ENCODE data around the gene ESRRA. TPM values are rescaled to one million over a fixed set of nuclear protein-coding genes. Genes with fewer than 3 reads are reported as not detected.

The ESRRA gene
- total and polyA plus RNA-seq, 2 of the 4 experiments (the other 2 are of a cell fraction) = 10.2 to 15.0 TPM

DNA sequence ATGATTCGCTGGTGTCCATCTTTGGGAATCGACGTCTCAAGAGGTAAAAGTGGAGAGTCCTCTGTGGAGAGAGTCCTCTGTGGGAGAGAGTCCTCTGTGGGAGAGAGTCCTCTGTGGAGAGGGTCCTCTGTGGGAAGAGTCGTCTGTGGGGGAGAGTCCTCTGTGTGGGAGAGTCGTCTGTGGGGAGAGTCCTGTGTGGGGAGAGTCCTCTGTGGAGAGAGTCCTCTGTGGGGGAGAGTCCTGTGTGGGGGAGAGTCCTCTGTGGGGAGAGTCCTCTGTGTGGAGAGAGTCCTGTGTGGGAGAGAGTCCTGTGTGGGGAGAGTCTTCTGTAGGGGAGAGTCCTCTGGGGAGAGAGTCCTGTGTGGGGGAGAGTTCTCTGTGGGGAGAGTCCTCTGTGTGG is 15.7 kb downstream of the ESRRA start:
- no TSS peak for BruUV-seq (replicated peaks)
- H3K27ac ChIP-seq (ENCODE audit: insufficient read depth, low read length) = no peak overlapping the region
- POLR2A ChIA-PET (ENCODE audit: unreplicated experiment) = no interaction called here
- peaks cover 14% of the 10 kb centered on the region for H3K9me1 ChIP-seq (ENCODE audit: insufficient read depth, low read length)
- dilution Hi-C loops (cut with HindIII; ENCODE audit: low sequenced_read_pairs, unreplicated experiment) = no loop called here
- no peak for TF ChIP-seq MAZ (IDR thresholded peaks at IDR 0.05; ENCODE audit: borderline replicate concordance, low read depth, low read length)
- no peak for TF ChIP-seq BHLHE40 (IDR thresholded peaks at IDR 0.05; ENCODE audit: low read depth, low read length)
- no peak for TF ChIP-seq RCOR1 (IDR thresholded peaks at IDR 0.05; ENCODE audit: insufficient replicate concordance, low read length)
- no peak for TF ChIP-seq CHD1 (IDR thresholded peaks at IDR 0.05; ENCODE audit: low read depth, low read length)
- no peak for TF ChIP-seq CEBPB (IDR thresholded peaks at IDR 0.05; ENCODE audit: low read depth, low read length)
- TF ChIP-seq RFX5 (IDR thresholded peaks at IDR 0.05; ENCODE audit: low read depth, low read length) = no peak
- no peak for TF ChIP-seq MXI1 (IDR thresholded peaks at IDR 0.05; ENCODE audit: borderline replicate concordance, low read depth, low read length)
- TF ChIP-seq SMC3 (IDR thresholded peaks at IDR 0.05; ENCODE audit: low read depth, low read length) = no peak
- no peak overlapping the region for H3K4me3 ChIP-seq (ENCODE audit: insufficient read depth, low read depth, low read length)
- H2AK9ac ChIP-seq (replicated peaks; ENCODE audit: low read depth, low read length, poor library complexity) = no peak overlapping the region
- H4K8ac ChIP-seq (ENCODE audit: low read depth in 2 of 2, low read length in 2 of 2) = no peak overlapping the region
- CTCF ChIA-PET = no interaction called here
- DNase-seq = no peak
- no peak overlapping the region for H3K4me2 ChIP-seq (ENCODE audit: low read depth, low read length)
- no peak overlapping the region for H3K14ac ChIP-seq (replicated peaks; ENCODE audit: low read depth, low read length)
- H2AK5ac ChIP-seq (ENCODE audit: low read depth, low read length) = no peak overlapping the region
- no peak overlapping the region for H2BK15ac ChIP-seq (ENCODE audit: low read depth, low read length)
- H4K20me1 ChIP-seq (ENCODE audit: insufficient read depth, low read length) = no peaks in the 10 kb centered on the region; the same call in 1 of the 2 replicates
- peaks cover 7 to 31% of the 10 kb centered on the region in 2 experiments for H3K79me1 ChIP-seq (ENCODE audit: low read depth in 1 of 2, low read length in 2 of 2)
- no peaks in the 10 kb centered on the region for H3K9me3 ChIP-seq (ENCODE audit: control insufficient read depth, insufficient read depth, low read length)
- WGBS, 2 experiments (ENCODE audit: extremely low coverage in 2 of 2, insufficient read length in 1 of 2) = 92% methylated on average over 2 of the region's 5 CpGs; no CpG with 5 or more reads in 1 of the 2 experiments
- intact Hi-C loops (cut with micrococcal nuclease) = no loop called here
- no peak overlapping the region for H3K18ac ChIP-seq (ENCODE audit: low read depth, low read length)
- no peak overlapping the region for H3K9ac ChIP-seq (ENCODE audit: low read depth, low read length)
- H2BK5ac ChIP-seq (ENCODE audit: low read depth, low read length, poor library complexity, severe bottlenecking) = no peak overlapping the region
- no peaks in the 10 kb centered on the region for H3K27me3 ChIP-seq (ENCODE audit: control insufficient read depth, insufficient read depth, low read length)
- H4K5ac ChIP-seq (ENCODE audit: low read depth, low read length) = no peak overlapping the region
- peaks cover 10% of the 10 kb centered on the region for H3K4me1 ChIP-seq (ENCODE audit: control insufficient read depth, insufficient read depth, low read length)
- peaks cover 24% of the 10 kb centered on the region for H3K36me3 ChIP-seq (ENCODE audit: control insufficient read depth, insufficient read depth, low read length)
- no peak overlapping the region for H3K23ac ChIP-seq (ENCODE audit: low read depth, low read length)
- no peak overlapping the region for H2AFZ ChIP-seq (replicated peaks; ENCODE audit: low read length, poor library complexity)
- H2BK20ac ChIP-seq (ENCODE audit: low read depth, low read length) = no peak overlapping the region
- H3K4ac ChIP-seq (ENCODE audit: low read depth, low read length) = no peak overlapping the region
- no peak for ATAC-seq (ENCODE audit: low read depth)
- H2BK120ac ChIP-seq (ENCODE audit: low read depth, low read length) = no peak overlapping the region
- no peak overlapping the region for H3K56ac ChIP-seq (ENCODE audit: extremely low read depth, insufficient read depth, low read length)
- no peak overlapping the region for H4K91ac ChIP-seq (ENCODE audit: insufficient read depth, low read depth, low read length)
- in situ Hi-C loops (cut with MboI; ENCODE audit: low sequenced_read_pairs) = no loop called here

Measured in IMR-90 (cell line).